HepG2 (cell line): ENCODE data around the gene TSPAN18.

Source experiments
- GABPA ChIP-seq, 2 experiments: IDR thresholded peaks; 2 replicates each; pipeline ENCODE4 v1.6.1; 2011 to 2016; ENCODE audit warnings: low read depth in 2 of 2, low read length in 1 of 2, missing biosample characterization in 1 of 2, missing genetic modification characterization in 1 of 2
- HIVEP1 ChIP-seq: sonication (generic); formaldehyde crosslinking; IDR thresholded peaks from 2 replicates; pipeline ENCODE4 v1.4.0; 2020; ENCODE audit warnings: mild to moderate bottlenecking, missing genetic modification reagents
- KLF9 ChIP-seq: IDR thresholded peaks from 2 replicates; pipeline ENCODE4 v1.6.1; 2016; ENCODE audit warnings: low read depth
- RNF2 ChIP-seq: fragments of 450-650 bp; conservative IDR thresholded peaks from 2 replicates; pipeline ENCODE4 v1.6.1; 2016; ENCODE audit warnings: low read depth
- ZBTB44 ChIP-seq: sonication (generic); formaldehyde crosslinking; IDR thresholded peaks from 2 replicates; pipeline ENCODE4 v1.4.0; 2020; ENCODE audit warnings: missing genetic modification reagents
- ZFP90 ChIP-seq: sonication (generic); formaldehyde crosslinking; IDR thresholded peaks from 2 replicates; pipeline ENCODE4 v1.8.0; 2022; ENCODE audit warnings: missing genetic modification reagents, mild to moderate bottlenecking, inconsistent platforms, borderline replicate concordance
- ZNF138 ChIP-seq: sonication (generic); formaldehyde crosslinking; IDR thresholded peaks from 2 replicates; pipeline ENCODE4 v1.5.0; 2020; ENCODE audit warnings: mild to moderate bottlenecking, low read depth, missing genetic modification reagents
- ZNF83 ChIP-seq: sonication (generic); formaldehyde crosslinking; IDR thresholded peaks from 2 replicates; pipeline ENCODE4 v1.4.0; 2020; ENCODE audit warnings: missing genetic modification reagents, mild to moderate bottlenecking, borderline replicate concordance
- TF ChIP-seq, protein P1 (sequence below): sonication (generic); formaldehyde crosslinking; IDR thresholded peaks from 2 replicates; pipeline ENCODE4 v1.5.0; 2020; ENCODE audit warnings: mild to moderate bottlenecking, missing genetic modification reagents, moderate library complexity
- TF ChIP-seq, protein P2 (sequence below): sonication (generic); formaldehyde crosslinking; IDR thresholded peaks from 2 replicates; pipeline ENCODE4 v1.5.1; 2020; ENCODE audit warnings: missing genetic modification reagents, mild to moderate bottlenecking, borderline replicate concordance
- TF ChIP-seq, protein P3 (sequence below), 2 experiments: IDR thresholded peaks; 2 replicates each; pipeline ENCODE4 v1.6.1; 2011 to 2012; ENCODE audit warnings: low read length in 2 of 2, borderline replicate concordance in 1 of 2, low read depth in 1 of 2, mild to moderate bottlenecking in 1 of 2, moderate library complexity in 1 of 2

DNA sequence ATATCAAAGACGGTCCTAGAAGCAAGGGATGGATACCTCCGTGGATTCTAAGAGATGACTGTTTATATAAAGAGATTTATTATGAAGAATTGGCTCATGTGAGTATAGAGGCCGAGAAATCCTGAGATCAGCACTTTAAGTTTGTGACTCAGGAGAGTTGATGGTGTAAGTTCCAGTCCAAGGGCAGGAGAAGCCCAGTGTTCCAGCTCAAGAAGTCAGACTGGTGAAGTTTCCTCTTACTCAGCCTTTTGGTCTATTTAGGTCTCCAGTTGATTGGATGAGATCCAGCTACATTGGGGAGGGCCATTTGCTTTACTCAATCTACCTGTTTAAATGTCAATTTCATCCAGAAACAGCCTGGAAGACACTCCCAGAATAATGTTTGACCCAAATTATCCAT is 45.1 kb downstream of the TSPAN18 start:
- TF ChIP-seq ZFP90: no peak
- TF ChIP-seq, protein P1, sequence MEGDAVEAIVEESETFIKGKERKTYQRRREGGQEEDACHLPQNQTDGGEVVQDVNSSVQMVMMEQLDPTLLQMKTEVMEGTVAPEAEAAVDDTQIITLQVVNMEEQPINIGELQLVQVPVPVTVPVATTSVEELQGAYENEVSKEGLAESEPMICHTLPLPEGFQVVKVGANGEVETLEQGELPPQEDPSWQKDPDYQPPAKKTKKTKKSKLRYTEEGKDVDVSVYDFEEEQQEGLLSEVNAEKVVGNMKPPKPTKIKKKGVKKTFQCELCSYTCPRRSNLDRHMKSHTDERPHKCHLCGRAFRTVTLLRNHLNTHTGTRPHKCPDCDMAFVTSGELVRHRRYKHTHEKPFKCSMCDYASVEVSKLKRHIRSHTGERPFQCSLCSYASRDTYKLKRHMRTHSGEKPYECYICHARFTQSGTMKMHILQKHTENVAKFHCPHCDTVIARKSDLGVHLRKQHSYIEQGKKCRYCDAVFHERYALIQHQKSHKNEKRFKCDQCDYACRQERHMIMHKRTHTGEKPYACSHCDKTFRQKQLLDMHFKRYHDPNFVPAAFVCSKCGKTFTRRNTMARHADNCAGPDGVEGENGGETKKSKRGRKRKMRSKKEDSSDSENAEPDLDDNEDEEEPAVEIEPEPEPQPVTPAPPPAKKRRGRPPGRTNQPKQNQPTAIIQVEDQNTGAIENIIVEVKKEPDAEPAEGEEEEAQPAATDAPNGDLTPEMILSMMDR (CRISPR knock-in tag): no peak
- TF ChIP-seq, protein P2, sequence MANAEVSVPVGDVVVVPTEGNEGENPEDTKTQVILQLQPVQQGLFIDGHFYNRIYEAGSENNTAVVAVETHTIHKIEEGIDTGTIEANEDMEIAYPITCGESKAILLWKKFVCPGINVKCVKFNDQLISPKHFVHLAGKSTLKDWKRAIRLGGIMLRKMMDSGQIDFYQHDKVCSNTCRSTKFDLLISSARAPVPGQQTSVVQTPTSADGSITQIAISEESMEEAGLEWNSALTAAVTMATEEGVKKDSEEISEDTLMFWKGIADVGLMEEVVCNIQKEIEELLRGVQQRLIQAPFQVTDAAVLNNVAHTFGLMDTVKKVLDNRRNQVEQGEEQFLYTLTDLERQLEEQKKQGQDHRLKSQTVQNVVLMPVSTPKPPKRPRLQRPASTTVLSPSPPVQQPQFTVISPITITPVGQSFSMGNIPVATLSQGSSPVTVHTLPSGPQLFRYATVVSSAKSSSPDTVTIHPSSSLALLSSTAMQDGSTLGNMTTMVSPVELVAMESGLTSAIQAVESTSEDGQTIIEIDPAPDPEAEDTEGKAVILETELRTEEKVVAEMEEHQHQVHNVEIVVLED (CRISPR knock-in tag): no peak
- TF ChIP-seq ZNF138 (CRISPR knock-in tag): no peak
- TF ChIP-seq ZBTB44 (CRISPR knock-in tag): no peak
- TF ChIP-seq RNF2: no peak
- no peak for TF ChIP-seq HIVEP1
- TF ChIP-seq GABPA (IDR thresholded peaks at IDR 0.05; ENCODE audit: low read depth, low read length): no peak
- TF ChIP-seq GABPA (CRISPR knock-in tag; IDR thresholded peaks at IDR 0.05; ENCODE audit: low read depth): no peak
- TF ChIP-seq KLF9: no peak
- TF ChIP-seq ZNF83 (CRISPR knock-in tag): no peak
- TF ChIP-seq, protein P3, sequence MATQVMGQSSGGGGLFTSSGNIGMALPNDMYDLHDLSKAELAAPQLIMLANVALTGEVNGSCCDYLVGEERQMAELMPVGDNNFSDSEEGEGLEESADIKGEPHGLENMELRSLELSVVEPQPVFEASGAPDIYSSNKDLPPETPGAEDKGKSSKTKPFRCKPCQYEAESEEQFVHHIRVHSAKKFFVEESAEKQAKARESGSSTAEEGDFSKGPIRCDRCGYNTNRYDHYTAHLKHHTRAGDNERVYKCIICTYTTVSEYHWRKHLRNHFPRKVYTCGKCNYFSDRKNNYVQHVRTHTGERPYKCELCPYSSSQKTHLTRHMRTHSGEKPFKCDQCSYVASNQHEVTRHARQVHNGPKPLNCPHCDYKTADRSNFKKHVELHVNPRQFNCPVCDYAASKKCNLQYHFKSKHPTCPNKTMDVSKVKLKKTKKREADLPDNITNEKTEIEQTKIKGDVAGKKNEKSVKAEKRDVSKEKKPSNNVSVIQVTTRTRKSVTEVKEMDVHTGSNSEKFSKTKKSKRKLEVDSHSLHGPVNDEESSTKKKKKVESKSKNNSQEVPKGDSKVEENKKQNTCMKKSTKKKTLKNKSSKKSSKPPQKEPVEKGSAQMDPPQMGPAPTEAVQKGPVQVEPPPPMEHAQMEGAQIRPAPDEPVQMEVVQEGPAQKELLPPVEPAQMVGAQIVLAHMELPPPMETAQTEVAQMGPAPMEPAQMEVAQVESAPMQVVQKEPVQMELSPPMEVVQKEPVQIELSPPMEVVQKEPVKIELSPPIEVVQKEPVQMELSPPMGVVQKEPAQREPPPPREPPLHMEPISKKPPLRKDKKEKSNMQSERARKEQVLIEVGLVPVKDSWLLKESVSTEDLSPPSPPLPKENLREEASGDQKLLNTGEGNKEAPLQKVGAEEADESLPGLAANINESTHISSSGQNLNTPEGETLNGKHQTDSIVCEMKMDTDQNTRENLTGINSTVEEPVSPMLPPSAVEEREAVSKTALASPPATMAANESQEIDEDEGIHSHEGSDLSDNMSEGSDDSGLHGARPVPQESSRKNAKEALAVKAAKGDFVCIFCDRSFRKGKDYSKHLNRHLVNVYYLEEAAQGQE (IDR thresholded peaks at IDR 0.05; ENCODE audit: borderline replicate concordance in 1 of 2, low read depth in 1 of 2, low read length in 2 of 2): no peak
